NCI-H2171 treated with DMSO at 0.1 percent for 48 hours (cell line): ENCODE results near the gene CAPZA1.
"Not testable (repeated sequence)": the region's sequence is repeated elsewhere in the genome, so short reads cannot be mapped to it uniquely, and the experiment has no call there.

Experiments used
- DNase-seq: peaks from one replicate; lab custom pipeline; 2025; lab: John Stamatoyannopoulos, UW

Gene CAPZA1

GRCh38 chr1:112619518-112620376 lies at the start of gene CAPZA1:
CAPZA1 (plus strand) TSS chr1:112619832; CDS start chr1:112619845, 13 bp downstream.
- peak; percentile 92 for DNase-seq

- no peak for DNase-seq
Observed at GRCh38 chr1:112575154-112575804, 44.4 kb upstream of the CAPZA1 start.

GRCh38 chr1:112576240-112576639 lies 43.4 kb upstream of the CAPZA1 start:
- DNase-seq, result no peak

- no peak for DNase-seq
Observed at GRCh38 chr1:112579801-112580510, 39.7 kb upstream of the CAPZA1 start.

GRCh38 chr1:112581586-112582192 lies 37.9 kb upstream of the CAPZA1 start:
- DNase-seq, result no peak

GRCh38 chr1:112583366-112583765 lies 36.3 kb upstream of the CAPZA1 start:
- DNase-seq, result no peak

GRCh38 chr1:112589766-112590165 lies 29.9 kb upstream of the CAPZA1 start:
- DNase-seq, result no peak

- peak; percentile 47 for DNase-seq
Observed at GRCh38 chr1:112594208-112594876, 25.3 kb upstream of the CAPZA1 start.

- no peak for DNase-seq
Observed at GRCh38 chr1:112599477-112599876, 20.2 kb upstream of the CAPZA1 start.

GRCh38 chr1:112603012-112603411 lies 16.6 kb upstream of the CAPZA1 start:
- DNase-seq, result no peak

- no peak for DNase-seq
Observed at GRCh38 chr1:112603541-112603940, 16.1 kb upstream of the CAPZA1 start.

- DNase-seq, result no peak
Observed at GRCh38 chr1:112605633-112606327, 13.9 kb upstream of the CAPZA1 start.

GRCh38 chr1:112614460-112615065 lies 5.1 kb upstream of the CAPZA1 start:
- peak; percentile 45 for DNase-seq

GRCh38 chr1:112618114-112618720 lies 1.4 kb upstream of the CAPZA1 start:
- no peak for DNase-seq

GRCh38 chr1:112618721-112619517 lies 713 bp upstream of the CAPZA1 start, which contains the start of gene ST7L:
ST7L (minus strand) TSS chr1:112619141; CDS start chr1:112619113, 28 bp downstream.
- DNase-seq, result peak; percentile 73

- no peak for DNase-seq
Observed at GRCh38 chr1:112620377-112620695, 704 bp downstream of the CAPZA1 start.

GRCh38 chr1:112624493-112624892 lies 4.9 kb downstream of the CAPZA1 start:
- not testable (repeated sequence) for DNase-seq

GRCh38 chr1:112625696-112626095 lies 6.1 kb downstream of the CAPZA1 start:
- no peak for DNase-seq

- DNase-seq, result no peak
Observed at GRCh38 chr1:112626193-112626592, 6.6 kb downstream of the CAPZA1 start.
